Caco-2 (cell line): ENCODE results near the gene SETX. TPM values are rescaled to one million over a fixed set of nuclear protein-coding genes. Genes with fewer than 3 reads are reported as not detected.

Experiments
- BruUV-seq: library from RNA; stranded (reverse); fragments of 400-500 nt; replicated peaks from 2 replicates; lab custom pipeline; 2021; lab: Mats Ljungman, UMichigan
- CTCF ChIA-PET: fragments of 300-600 bp; sonication (Branson Sonifier 250); formaldehyde crosslinking; loops from one replicate; lab custom pipeline; 2022; ENCODE audit warnings: antibody characterized with exemption; lab: Charles Lee
- POLR2A ChIA-PET: fragments of 300-600 bp; sonication (Branson Sonifier 250); formaldehyde crosslinking; loops from one replicate; lab custom pipeline; 2022; ENCODE audit warnings: antibody characterized with exemption; lab: Charles Lee
- DNase-seq, 2 experiments: peaks; one replicate each; pipeline versions ENCODE4 v3.0.0 to v3.0.0-alpha.2; 2020 to 2022
- H3K27me3 ChIP-seq: replicated peaks from 2 replicates; pipeline ENCODE4 v1.6.0; 2011; ENCODE audit warnings: low read length; ENCODE audit not compliant: control insufficient read depth, insufficient read depth
- H3K36me3 ChIP-seq: 2 replicates; pipeline ENCODE4 v1.5.1; 2011; ENCODE audit warnings: low read length; ENCODE audit not compliant: control insufficient read depth, insufficient read depth
- H3K4me1 ChIP-seq: fragments of 250-450 bp; sonication (Bioruptor Pico); 2 replicates; pipeline ENCODE4 v1.5.1; 2020; ENCODE audit warnings: mild to moderate bottlenecking
- H3K4me3 ChIP-seq: 2 replicates; pipeline ENCODE4 v1.5.1; 2011; ENCODE audit warnings: low read depth, mild to moderate bottlenecking, control low read depth, low read length
- H3K9me3 ChIP-seq: fragments of 250-450 bp; sonication (Bioruptor Pico); 2 replicates; pipeline ENCODE4 v1.5.1; 2020; ENCODE audit warnings: mild to moderate bottlenecking, moderate library complexity
- H3K27ac Mint-ChIP-seq: one replicate; pipeline ENCODE4 v1.8.0; 2022; ENCODE audit warnings: mixed read lengths; ENCODE audit not compliant: unreplicated experiment
- H3K27me3 Mint-ChIP-seq: one replicate; pipeline ENCODE4 v1.8.0; 2022; ENCODE audit warnings: mixed read lengths; ENCODE audit not compliant: insufficient read depth, unreplicated experiment
- H3K36me3 Mint-ChIP-seq: one replicate; pipeline ENCODE4 v1.8.0; 2022; ENCODE audit warnings: mild to moderate bottlenecking, mixed read lengths; ENCODE audit not compliant: insufficient read depth, unreplicated experiment
- H3K4me1 Mint-ChIP-seq: one replicate; pipeline ENCODE4 v1.8.0; 2022; ENCODE audit warnings: low read depth, mixed read lengths; ENCODE audit not compliant: unreplicated experiment
- H3K4me3 Mint-ChIP-seq: one replicate; pipeline ENCODE4 v1.8.0; 2022; ENCODE audit warnings: mild to moderate bottlenecking, moderate library complexity, mixed read lengths; ENCODE audit not compliant: unreplicated experiment
- H3K9me3 Mint-ChIP-seq: one replicate; pipeline ENCODE4 v1.8.0; 2022; ENCODE audit warnings: mixed read lengths; ENCODE audit not compliant: unreplicated experiment
- intact Hi-C: fragments of 100-400 bp; cut with micrococcal nuclease; formaldehyde crosslinking; loops from one replicate; pipeline ENCODE4 v1.10.0; 2022; ENCODE audit not compliant: unreplicated experiment
- total RNA-seq: library from RNA; stranded (reverse); gene quantifications from 2 replicates; pipeline ENCODE4 v1.2.3, GENCODE V29; 2022
- TF ChIP-seq, protein P1 (sequence below), 2 experiments: fragments of 200-600 bp in 1 of 2; IDR thresholded peaks; 1 replicate in 1 of 2; 2 replicates in 1 of 2; pipeline versions ENCODE4 v1.5.1 to v1.8.0; 2011 to 2022; ENCODE audit warnings: antibody characterized with exemption in 1 of 2, control low read depth in 1 of 2, inconsistent platforms in 1 of 2, low read depth in 1 of 2, low read length in 1 of 2, mild to moderate bottlenecking in 1 of 2, moderate library complexity in 1 of 2; ENCODE audit not compliant: insufficient read depth in 1 of 2, severe bottlenecking in 1 of 2, unreplicated experiment in 1 of 2

SETX gene
- total RNA-seq, 1 experiment from 2014 or later: 31.1 TPM

DNA sequence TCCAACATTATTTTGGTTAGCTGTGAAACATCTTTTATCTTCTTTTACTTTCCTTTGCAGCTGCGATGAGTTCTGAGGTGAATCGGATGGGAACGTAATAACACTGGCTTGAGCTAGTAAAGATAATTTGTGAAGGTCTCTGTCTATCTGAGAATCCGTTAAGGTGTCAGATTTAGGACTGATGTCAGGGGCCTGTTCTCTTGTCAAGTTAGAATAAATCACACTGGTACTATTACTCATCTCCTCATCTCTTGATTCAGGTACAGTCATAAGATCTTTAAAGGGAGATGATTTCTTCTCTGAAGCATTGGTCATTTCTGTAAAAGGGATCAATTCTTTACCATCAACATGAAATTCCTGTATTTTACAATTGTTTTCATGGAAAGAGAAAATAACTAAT, 26.2 kb downstream of the SETX start:
- Mint-ChIP-seq H3K27ac (no peak overlapping the region), H3K27me3 (no peaks in the 10 kb centered on the region), H3K4me3 (no peak overlapping the region), H3K36me3 (peaks cover 95% of the 10 kb centered on the region), H3K9me3 (no peaks in the 10 kb centered on the region), H3K4me1 (peaks cover 8% of the 10 kb centered on the region)
- H3K4me1 ChIP-seq: peaks cover 8% of the 10 kb centered on the region
- ChIA-PET POLR2A (no interaction called here), CTCF (no interaction called here)
- no TSS peak for BruUV-seq
- no peak for DNase-seq
- TF ChIP-seq, protein P1, sequence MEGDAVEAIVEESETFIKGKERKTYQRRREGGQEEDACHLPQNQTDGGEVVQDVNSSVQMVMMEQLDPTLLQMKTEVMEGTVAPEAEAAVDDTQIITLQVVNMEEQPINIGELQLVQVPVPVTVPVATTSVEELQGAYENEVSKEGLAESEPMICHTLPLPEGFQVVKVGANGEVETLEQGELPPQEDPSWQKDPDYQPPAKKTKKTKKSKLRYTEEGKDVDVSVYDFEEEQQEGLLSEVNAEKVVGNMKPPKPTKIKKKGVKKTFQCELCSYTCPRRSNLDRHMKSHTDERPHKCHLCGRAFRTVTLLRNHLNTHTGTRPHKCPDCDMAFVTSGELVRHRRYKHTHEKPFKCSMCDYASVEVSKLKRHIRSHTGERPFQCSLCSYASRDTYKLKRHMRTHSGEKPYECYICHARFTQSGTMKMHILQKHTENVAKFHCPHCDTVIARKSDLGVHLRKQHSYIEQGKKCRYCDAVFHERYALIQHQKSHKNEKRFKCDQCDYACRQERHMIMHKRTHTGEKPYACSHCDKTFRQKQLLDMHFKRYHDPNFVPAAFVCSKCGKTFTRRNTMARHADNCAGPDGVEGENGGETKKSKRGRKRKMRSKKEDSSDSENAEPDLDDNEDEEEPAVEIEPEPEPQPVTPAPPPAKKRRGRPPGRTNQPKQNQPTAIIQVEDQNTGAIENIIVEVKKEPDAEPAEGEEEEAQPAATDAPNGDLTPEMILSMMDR (IDR thresholded peaks at IDR 0.05; ENCODE audit: insufficient read depth in 1 of 2, low read depth in 1 of 2, low read length in 1 of 2, severe bottlenecking in 1 of 2, unreplicated experiment in 1 of 2): no peak
- H3K36me3 ChIP-seq: peaks cover 3% of the 10 kb centered on the region
- H3K9me3 ChIP-seq: no peaks in the 10 kb centered on the region
- no peaks in the 10 kb centered on the region for H3K27me3 ChIP-seq
- intact Hi-C loops: no loop called here
- no peak overlapping the region for H3K4me3 ChIP-seq

DNA sequence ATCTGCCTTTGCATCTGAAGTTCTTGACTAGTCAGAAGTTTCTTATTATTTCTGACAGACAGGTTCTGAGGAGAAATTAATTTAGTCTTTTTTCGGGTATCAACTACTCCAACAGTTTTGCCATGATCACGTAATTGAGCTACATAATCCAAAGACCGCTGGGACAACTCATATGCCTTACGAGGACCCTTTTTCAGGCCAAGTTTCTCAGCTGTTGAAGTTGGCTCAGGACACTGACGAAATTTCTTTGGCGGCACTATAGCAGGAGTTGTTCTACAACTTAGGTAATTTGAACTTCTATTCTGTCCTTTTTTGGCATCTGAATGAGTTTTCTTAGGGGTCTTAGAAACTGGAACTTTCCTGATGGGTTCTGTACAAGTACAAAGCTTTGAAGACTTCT, 27.2 kb downstream of the SETX start:
- DNase-seq: no peak
- peaks cover 97% of the 10 kb centered on the region for H3K36me3 Mint-ChIP-seq
- BruUV-seq: no TSS peak
- ChIA-PET POLR2A (no interaction called here), CTCF (no interaction called here)
- H3K27ac Mint-ChIP-seq: no peak overlapping the region
- intact Hi-C loops: no loop called here
- H3K9me3 ChIP-seq: no peaks in the 10 kb centered on the region
- H3K4me1 Mint-ChIP-seq: peaks cover 14% of the 10 kb centered on the region
- no peaks in the 10 kb centered on the region for H3K27me3 Mint-ChIP-seq
- H3K4me3 Mint-ChIP-seq: no peak overlapping the region
- no peak overlapping the region for H3K4me3 ChIP-seq
- H3K4me1 ChIP-seq: peaks cover 8% of the 10 kb centered on the region
- H3K9me3 Mint-ChIP-seq: no peaks in the 10 kb centered on the region
- H3K36me3 ChIP-seq: peaks cover 2% of the 10 kb centered on the region
- TF ChIP-seq, protein P1 (IDR thresholded peaks at IDR 0.05; ENCODE audit: insufficient read depth in 1 of 2, low read depth in 1 of 2, low read length in 1 of 2, severe bottlenecking in 1 of 2, unreplicated experiment in 1 of 2): no peak
- no peaks in the 10 kb centered on the region for H3K27me3 ChIP-seq

- POLR2A ChIA-PET: no interaction called here
- Histone ChIP-seq H3K36me3 (no peaks in the 10 kb centered on the region; the same call in 1 of the 2 replicates), H3K27me3 (no peaks in the 10 kb centered on the region), H3K9me3 (no peaks in the 10 kb centered on the region), H3K4me3 (no peak overlapping the region), H3K4me1 (peaks cover 22% of the 10 kb centered on the region)
- TF ChIP-seq, protein P1 (IDR thresholded peaks at IDR 0.05; ENCODE audit: insufficient read depth in 1 of 2, low read depth in 1 of 2, low read length in 1 of 2, severe bottlenecking in 1 of 2, unreplicated experiment in 1 of 2): no peak
- Mint-ChIP-seq H3K4me3 (no peak overlapping the region), H3K27me3 (no peaks in the 10 kb centered on the region), H3K27ac (no peak overlapping the region), H3K9me3 (no peaks in the 10 kb centered on the region), H3K36me3 (peaks cover 85% of the 10 kb centered on the region), H3K4me1 (peaks cover 25% of the 10 kb centered on the region)
- DNase-seq: no peak
- intact Hi-C loops: no loop called here
- CTCF ChIA-PET: no interaction called here
- BruUV-seq: no TSS peak
Observed at GRCh38 chr9:132324425-132324824, 30.4 kb downstream of the SETX start.
